GM12865 (cell line): Measurements from ENCODE around the gene CADM1.

Experiments
- DNase-seq: peaks from one replicate; pipeline ENCODE4 v3.0.0; 2010; ENCODE audit warnings: low read depth
- H3K4me3 ChIP-seq: 2 replicates; pipeline ENCODE4 v1.5.1; 2011; ENCODE audit warnings: mild to moderate bottlenecking, low read depth, low read length, control low read depth
- CTCF ChIP-seq: IDR thresholded peaks from 2 replicates; pipeline ENCODE4 v1.5.1; 2011; ENCODE audit warnings: low read length, control low read depth, low read depth, inconsistent platforms; ENCODE audit not compliant: insufficient read depth; ENCODE audit errors: missing control alignments

The CADM1 gene

GRCh38 chr11:115217726-115218311 is 286.4 kb downstream of the CADM1 start:
- DNase-seq: no peak
- no peak overlapping the region for H3K4me3 ChIP-seq
- no peak for TF ChIP-seq CTCF

- H3K4me3 ChIP-seq: no peak overlapping the region
- peak; percentile 27 for TF ChIP-seq CTCF
- DNase-seq: peak; percentile 29
Measured at GRCh38 chr11:115215694-115216617, 288.3 kb downstream of the CADM1 start.

GRCh38 chr11:115214644-115215234 is 289.5 kb downstream of the CADM1 start:
- no peak overlapping the region for H3K4me3 ChIP-seq
- TF ChIP-seq CTCF: no peak
- DNase-seq: no peak

GRCh38 chr11:115213007-115213406 is 291.2 kb downstream of the CADM1 start:
- no peak overlapping the region for H3K4me3 ChIP-seq
- TF ChIP-seq CTCF: no peak
- no peak for DNase-seq

- no peak overlapping the region for H3K4me3 ChIP-seq
- no peak for TF ChIP-seq CTCF
- DNase-seq: peak; percentile 23
Measured at GRCh38 chr11:115208808-115209259, 295.4 kb downstream of the CADM1 start.

GRCh38 chr11:115207916-115208315 is 296.3 kb downstream of the CADM1 start:
- DNase-seq: no peak
- no peak overlapping the region for H3K4me3 ChIP-seq
- TF ChIP-seq CTCF: no peak
